ENCODE results near the gene UTS2.

- no peak for TF ChIP-seq ZNF274 (IDR thresholded peaks at IDR 0.05; ENCODE audit: low read depth, low read length)
- TF ChIP-seq YY1 (IDR thresholded peaks at IDR 0.05; ENCODE audit: insufficient read depth, insufficient read length): no peak
- TF ChIP-seq SUZ12 (IDR thresholded peaks at IDR 0.05; ENCODE audit: extremely low read depth, insufficient read depth, insufficient read length): no peak
Observed at GRCh38 chr1:7842517-7842916, 10.3 kb downstream of the UTS2 start.
